K562 (cell line): ENCODE results near the gene ZNF597. TPM values are rescaled to one million over a fixed set of nuclear protein-coding genes. Genes with fewer than 3 reads are reported as not detected.
A peak's percentile ranks its signal among the peaks of the same experiment; 100 is the strongest.

Experiments
- ARNT ChIP-seq, 2 experiments: fragments of 450-650 bp; IDR thresholded peaks; 2 replicates each; pipeline ENCODE4 v1.6.1; 2016; ENCODE audit warnings: mild to moderate bottlenecking in 1 of 2
- CREBBP ChIP-seq: IDR thresholded peaks from one replicate; pipeline ENCODE4 v1.6.1; 2012; ENCODE audit warnings: low read depth, mild to moderate bottlenecking, control low read depth, inconsistent platforms, low read length
- CTBP1 ChIP-seq: fragments of 450-650 bp; IDR thresholded peaks from 2 replicates; pipeline ENCODE4 v1.6.1; 2016; ENCODE audit warnings: borderline replicate concordance
- ELF2 ChIP-seq: fragments of 250-450 bp; sonication (Bioruptor Pico); IDR thresholded peaks from 2 replicates; pipeline ENCODE4 v1.5.0; 2021; ENCODE audit warnings: mild to moderate bottlenecking
- GABPA ChIP-seq: fragments of 200-800 bp; sonication (Bioruptor generic); conservative IDR thresholded peaks from 2 replicates; pipeline ENCODE4 v1.6.1; 2016; ENCODE audit warnings: low read depth, missing genetic modification characterization, missing compliant biosample characterization
- HDAC8 ChIP-seq: fragments of 450-650 bp; IDR thresholded peaks from 2 replicates; pipeline ENCODE4 v1.6.1; 2016; ENCODE audit warnings: mild to moderate bottlenecking, missing genetic modification characterization, moderate library complexity, missing compliant biosample characterization
- HLTF ChIP-seq: fragments of 450-650 bp; IDR thresholded peaks from 2 replicates; pipeline ENCODE4 v1.6.1; 2016
- HOMEZ ChIP-seq: fragments of 250-450 bp; sonication (Bioruptor Pico); IDR thresholded peaks from 2 replicates; pipeline ENCODE4 v1.4.0; 2020; ENCODE audit warnings: mild to moderate bottlenecking, moderate library complexity
- JUND ChIP-seq, 2 experiments: IDR thresholded peaks; 2 replicates in 1 of 2; 3 replicates in 1 of 2; pipeline ENCODE4 v1.6.1; 2011; ENCODE audit warnings: borderline replicate concordance in 2 of 2, low read depth in 2 of 2, low read length in 2 of 2, improper control_type of control experiment in 1 of 2, missing biosample characterization in 1 of 2, missing genetic modification characterization in 1 of 2, missing genetic modification reagents in 1 of 2
- KDM1A ChIP-seq, 2 experiments: fragments of 450-650 bp; IDR thresholded peaks; 2 replicates each; pipeline ENCODE4 v1.6.1; 2016; ENCODE audit warnings: mild to moderate bottlenecking in 2 of 2
- NUFIP1 ChIP-seq: fragments of 450-650 bp; IDR thresholded peaks from 2 replicates; pipeline ENCODE4 v1.6.1; 2018; ENCODE audit not compliant: partially characterized antibody
- POLR2B ChIP-seq: fragments of 450-650 bp; IDR thresholded peaks from 2 replicates; pipeline ENCODE4 v1.6.1; 2018; ENCODE audit warnings: low read depth; ENCODE audit not compliant: partially characterized antibody
- PRPF4 ChIP-seq: fragments of 200-400 bp; formaldehyde crosslinking; IDR thresholded peaks from one replicate; pipeline ENCODE4 v1.6.1; 2017; ENCODE audit warnings: low read length, low read depth, mild to moderate bottlenecking; ENCODE audit not compliant: insufficient read depth, poor library complexity, severe bottlenecking
- PYGO2 ChIP-seq: fragments of 450-650 bp; IDR thresholded peaks from 2 replicates; pipeline ENCODE4 v1.6.1; 2016; ENCODE audit warnings: mild to moderate bottlenecking, missing genetic modification characterization, moderate library complexity, missing compliant biosample characterization
- RB1 ChIP-seq: fragments of 450-650 bp; IDR thresholded peaks from 2 replicates; pipeline ENCODE4 v1.6.1; 2017; ENCODE audit warnings: low read depth, mild to moderate bottlenecking
- SMARCB1 ChIP-seq: IDR thresholded peaks from 2 replicates; pipeline ENCODE4 v1.6.1; 2011; ENCODE audit warnings: improper control_type of control experiment, low read depth; ENCODE audit not compliant: insufficient read length
- SREBF1 ChIP-seq: fragments of 150-350 bp; IDR thresholded peaks from 2 replicates; pipeline ENCODE4 v1.6.1; 2014; ENCODE audit warnings: antibody characterized with exemption, low read depth, low read length, borderline replicate concordance
- TEAD2 ChIP-seq: fragments of 450-650 bp; IDR thresholded peaks from 2 replicates; pipeline ENCODE4 v1.6.1; 2016; ENCODE audit warnings: missing genetic modification characterization, control low read depth, missing compliant biosample characterization
- ZNF24 ChIP-seq: fragments of 450-650 bp; IDR thresholded peaks from 2 replicates; pipeline ENCODE4 v1.6.1; 2016
- ZNF311 ChIP-seq: fragments of 250-450 bp; sonication (Bioruptor Pico); IDR thresholded peaks from 2 replicates; pipeline ENCODE4 v1.4.0; 2020; ENCODE audit warnings: mild to moderate bottlenecking, moderate library complexity
- ZNF316 ChIP-seq: fragments of 450-650 bp; IDR thresholded peaks from 2 replicates; pipeline ENCODE4 v1.6.1; 2016
- polyA plus RNA-seq, 8 experiments: library from polyadenylated mRNA; depleted of rRNA in 4 of 8; stranded (reverse) in 5 of 8; unstranded in 3 of 8; fragments of >200 nt; fragmentation: Nextera tagmentation in 2 of 8; fragmentation: Illumina TruSeq in 1 of 8; extraction: Ambion mirVana in 2 of 8; extraction: Trizol in 1 of 8; gene quantifications; 2 replicates each; pipeline versions ENCODE4 v1.2.1 to v1.2.3, GENCODE V29; 2011 to 2014; ENCODE audit warnings: inconsistent platforms in 1 of 8, missing spikeins in 1 of 8
- total RNA-seq, 7 experiments: library from RNA; depleted of rRNA in 6 of 7; stranded (reverse); fragments of >200 nt in 6 of 7; fragmentation: Illumina TruSeq in 2 of 7; extraction: Trizol in 2 of 7; gene quantifications; 2 replicates each; pipeline versions ENCODE4 v1.2.1 to v1.2.3, GENCODE V29; 2011 to 2021; ENCODE audit warnings: low replicate concordance in 1 of 7
- TF ChIP-seq, protein P1 (sequence below): fragments of 250-450 bp; sonication (Bioruptor Pico); IDR thresholded peaks from 2 replicates; pipeline ENCODE4 v1.4.0; 2020
- TF ChIP-seq, protein P2 (sequence below): fragments of 250-450 bp; sonication (Bioruptor Pico); IDR thresholded peaks from 2 replicates; pipeline ENCODE4 v1.4.0; 2020; ENCODE audit warnings: borderline replicate concordance
- TF ChIP-seq, protein P3 (sequence below): fragments of 450-650 bp; conservative IDR thresholded peaks from 2 replicates; pipeline ENCODE4 v1.6.1; 2016; ENCODE audit warnings: missing genetic modification characterization, low read depth, mild to moderate bottlenecking, missing compliant biosample characterization, moderate library complexity

The ZNF597 gene
- total and polyA plus RNA-seq, 9 of the 15 experiments (the other 6 are each of a cell fraction or from before 2014, with no cell fraction given), result 0.14 to 0.68 (median 0.42) TPM

GRCh38 chr16:3400779-3401688 is 42.3 kb downstream of the ZNF597 start, which contains the start of the genes ZNF174 and ZSCAN32 (continued):
- TF ChIP-seq HOMEZ (CRISPR knock-in tag), result no peak
- no peak for TF ChIP-seq SMARCB1
- peak; percentile 93 for TF ChIP-seq GABPA
- TF ChIP-seq POLR2B, result peak; percentile 75
- no peak for TF ChIP-seq ZNF311
- no peak for TF ChIP-seq ARNT (IDR thresholded peaks at IDR 0.05)
- TF ChIP-seq JUND (IDR thresholded peaks at IDR 0.05; ENCODE audit: borderline replicate concordance, low read depth, low read length), result peak; percentile 70
- no peak for TF ChIP-seq JUND (tag; IDR thresholded peaks at IDR 0.05; ENCODE audit: borderline replicate concordance, low read depth, low read length)
- TF ChIP-seq NUFIP1, result no peak
- TF ChIP-seq, protein P1, sequence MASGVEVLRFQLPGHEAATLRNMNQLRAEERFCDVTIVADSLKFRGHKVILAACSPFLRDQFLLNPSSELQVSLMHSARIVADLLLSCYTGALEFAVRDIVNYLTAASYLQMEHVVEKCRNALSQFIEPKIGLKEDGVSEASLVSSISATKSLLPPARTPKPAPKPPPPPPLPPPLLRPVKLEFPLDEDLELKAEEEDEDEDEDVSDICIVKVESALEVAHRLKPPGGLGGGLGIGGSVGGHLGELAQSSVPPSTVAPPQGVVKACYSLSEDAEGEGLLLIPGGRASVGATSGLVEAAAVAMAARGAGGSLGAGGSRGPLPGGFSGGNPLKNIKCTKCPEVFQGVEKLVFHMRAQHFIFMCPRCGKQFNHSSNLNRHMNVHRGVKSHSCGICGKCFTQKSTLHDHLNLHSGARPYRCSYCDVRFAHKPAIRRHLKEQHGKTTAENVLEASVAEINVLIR (CRISPR knock-in tag), result peak; percentile 50; the same call in 1 of the 2 replicates
- no peak for TF ChIP-seq HLTF
- no peak for TF ChIP-seq KDM1A (IDR thresholded peaks at IDR 0.05)
- no peak for TF ChIP-seq PRPF4
- TF ChIP-seq, protein P2, sequence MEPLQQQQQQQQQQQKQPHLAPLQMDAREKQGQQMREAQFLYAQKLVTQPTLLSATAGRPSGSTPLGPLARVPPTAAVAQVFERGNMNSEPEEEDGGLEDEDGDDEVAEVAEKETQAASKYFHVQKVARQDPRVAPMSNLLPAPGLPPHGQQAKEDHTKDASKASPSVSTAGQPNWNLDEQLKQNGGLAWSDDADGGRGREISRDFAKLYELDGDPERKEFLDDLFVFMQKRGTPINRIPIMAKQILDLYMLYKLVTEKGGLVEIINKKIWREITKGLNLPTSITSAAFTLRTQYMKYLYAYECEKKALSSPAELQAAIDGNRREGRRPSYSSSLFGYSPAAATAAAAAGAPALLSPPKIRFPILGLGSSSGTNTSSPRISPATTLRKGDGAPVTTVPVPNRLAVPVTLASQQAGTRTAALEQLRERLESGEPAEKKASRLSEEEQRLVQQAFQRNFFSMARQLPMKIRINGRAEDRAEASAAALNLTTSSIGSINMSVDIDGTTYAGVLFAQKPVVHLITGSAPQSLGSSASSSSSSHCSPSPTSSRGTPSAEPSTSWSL (CRISPR knock-in tag), result no peak
- no peak for TF ChIP-seq SREBF1
- TF ChIP-seq CTBP1, result peak; percentile 82; the same call in 1 of the 2 replicates
- TF ChIP-seq, protein P3, sequence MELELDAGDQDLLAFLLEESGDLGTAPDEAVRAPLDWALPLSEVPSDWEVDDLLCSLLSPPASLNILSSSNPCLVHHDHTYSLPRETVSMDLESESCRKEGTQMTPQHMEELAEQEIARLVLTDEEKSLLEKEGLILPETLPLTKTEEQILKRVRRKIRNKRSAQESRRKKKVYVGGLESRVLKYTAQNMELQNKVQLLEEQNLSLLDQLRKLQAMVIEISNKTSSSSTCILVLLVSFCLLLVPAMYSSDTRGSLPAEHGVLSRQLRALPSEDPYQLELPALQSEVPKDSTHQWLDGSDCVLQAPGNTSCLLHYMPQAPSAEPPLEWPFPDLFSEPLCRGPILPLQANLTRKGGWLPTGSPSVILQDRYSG (tag), result no peak
- TF ChIP-seq PYGO2 (tag), result no peak
- TF ChIP-seq HDAC8 (tag), result peak; percentile 53; the same call in 1 of the 2 replicates
- no peak for TF ChIP-seq TEAD2 (tag)
- no peak for TF ChIP-seq ZNF24
- peak; percentile 55 for TF ChIP-seq RB1
- TF ChIP-seq CREBBP, result no peak
- TF ChIP-seq ELF2 (CRISPR knock-in tag), result peak; percentile 76; the same call in 1 of the 2 replicates
- no peak for TF ChIP-seq ZNF316
